GM18507 (cell line): ENCODE data around the gene NHLH1.
A peak's percentile ranks its signal among the peaks of the same experiment; 100 is the strongest.

Source experiments
- DNase-seq: peaks from one replicate; pipeline ENCODE4 v3.0.0; 2011; ENCODE audit warnings: low read depth; ENCODE audit not compliant: insufficient read length; ENCODE audit errors: extremely low spot score
- FAIRE-seq: peaks from 2 replicates; lab custom pipeline; 2011; peaks lifted over from hg19 to GRCh38; lab: Jason Lieb, UNC

The NHLH1 gene

DNA sequence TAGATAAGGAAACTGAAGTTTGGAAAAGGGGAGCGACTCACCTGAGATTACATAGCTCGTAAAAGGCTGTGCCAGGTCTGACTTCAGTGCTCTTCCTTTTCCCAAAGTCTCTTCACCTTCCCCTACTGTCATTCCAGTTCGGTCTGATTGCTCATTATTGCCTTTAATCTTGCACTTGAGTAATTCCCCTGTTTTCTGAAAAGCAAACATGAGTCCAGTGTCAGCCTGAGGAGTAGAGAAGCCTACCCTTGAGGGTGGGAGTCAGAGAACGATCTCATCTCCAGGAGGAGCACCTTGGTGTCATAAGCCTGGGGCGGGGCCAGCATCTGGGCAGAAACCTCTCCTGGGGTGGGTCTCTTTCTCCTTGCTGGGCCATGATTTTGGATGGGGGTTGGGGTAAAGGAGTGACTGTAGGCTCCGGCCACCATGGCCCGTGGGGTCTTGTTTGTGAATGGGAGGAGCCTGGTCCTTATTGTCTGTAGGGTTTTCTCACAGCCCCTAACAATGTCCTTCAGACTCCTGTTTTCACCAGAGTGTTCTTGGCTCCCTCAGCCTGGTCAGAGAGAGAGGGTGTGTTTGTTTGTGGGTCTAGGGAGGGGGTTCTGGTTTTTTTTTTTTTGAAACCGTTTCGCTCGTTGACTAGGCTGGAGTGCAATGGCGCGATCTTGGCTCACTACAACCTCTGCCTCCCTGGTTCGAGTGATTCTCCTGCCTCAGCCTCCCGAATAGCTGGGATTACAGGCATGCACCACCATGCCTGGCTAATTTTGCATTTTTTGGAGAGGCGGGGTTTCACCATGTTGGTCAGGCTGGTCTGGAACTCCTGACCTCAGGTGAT is 39.5 kb downstream of the NHLH1 start:
- FAIRE-seq: no peak
- no peak for DNase-seq

DNA sequence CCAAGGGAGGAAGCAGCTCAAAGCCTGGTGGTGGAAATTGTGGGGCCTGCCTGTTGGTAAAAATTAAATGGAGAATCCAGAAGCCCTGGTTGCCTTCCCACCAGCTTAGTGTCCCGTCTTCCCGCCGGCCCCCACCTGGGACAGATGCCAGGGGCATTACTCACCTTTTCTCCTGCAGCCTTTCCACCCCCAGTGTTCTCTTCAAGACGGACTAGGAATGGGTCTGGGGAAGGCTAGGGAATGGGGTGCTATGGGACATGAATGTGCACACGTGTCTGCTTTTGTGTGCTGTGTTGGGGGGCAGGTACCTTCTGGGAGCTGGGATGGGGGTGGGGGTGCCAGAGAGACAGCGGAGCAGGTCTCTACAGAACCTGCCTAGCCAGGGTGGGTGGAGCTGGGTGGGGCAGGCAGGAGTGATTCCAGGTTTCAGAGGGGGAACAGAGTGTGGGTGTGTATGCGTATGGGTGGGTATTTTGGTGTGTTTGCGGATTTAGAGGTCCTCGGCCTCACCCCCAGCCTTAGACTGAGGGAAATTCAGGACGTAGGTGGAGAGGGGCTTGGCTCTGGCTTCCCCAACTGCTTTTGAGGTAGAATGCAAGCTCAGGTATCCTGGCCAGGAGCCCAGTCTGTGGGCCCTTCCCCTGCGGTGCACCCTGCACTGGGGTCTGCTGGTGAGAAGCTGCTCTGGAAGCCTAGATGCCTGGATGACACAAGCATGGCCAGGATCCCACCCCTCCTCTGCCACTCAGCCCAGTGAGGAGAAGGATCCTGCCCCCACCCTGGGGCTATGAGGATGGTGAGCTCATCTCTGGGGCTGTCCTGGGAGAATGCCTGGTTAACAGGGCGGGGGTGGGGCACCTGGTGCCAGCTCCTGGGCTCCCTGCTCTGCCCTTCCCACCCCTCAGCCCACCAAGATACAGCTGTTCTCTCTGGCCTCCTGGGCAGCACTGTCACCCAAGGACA is 41.2 kb downstream of the NHLH1 start:
- FAIRE-seq (no peak), DNase-seq (no peak)

DNA sequence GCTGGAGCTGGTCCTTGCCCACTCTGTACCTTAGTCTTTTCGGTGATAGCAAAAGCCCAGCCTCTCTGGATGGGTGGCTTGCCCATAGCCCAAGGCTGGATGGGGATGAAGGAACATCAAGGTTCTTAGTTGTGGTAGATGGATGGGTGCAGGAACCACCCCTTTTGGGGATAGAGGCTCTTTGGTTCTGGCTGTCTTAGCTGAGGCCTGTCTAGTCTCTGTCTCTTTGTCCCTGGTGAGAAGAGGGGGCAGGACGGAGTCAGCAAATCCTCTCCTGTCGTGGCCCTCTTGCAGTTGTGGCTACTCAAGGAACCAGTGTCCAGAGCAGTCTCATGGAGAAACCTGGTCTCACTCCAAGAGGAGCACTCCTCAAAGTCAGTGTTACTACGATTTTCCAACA is 42.0 kb downstream of the NHLH1 start:
- FAIRE-seq (no peak), DNase-seq (no peak)

DNA sequence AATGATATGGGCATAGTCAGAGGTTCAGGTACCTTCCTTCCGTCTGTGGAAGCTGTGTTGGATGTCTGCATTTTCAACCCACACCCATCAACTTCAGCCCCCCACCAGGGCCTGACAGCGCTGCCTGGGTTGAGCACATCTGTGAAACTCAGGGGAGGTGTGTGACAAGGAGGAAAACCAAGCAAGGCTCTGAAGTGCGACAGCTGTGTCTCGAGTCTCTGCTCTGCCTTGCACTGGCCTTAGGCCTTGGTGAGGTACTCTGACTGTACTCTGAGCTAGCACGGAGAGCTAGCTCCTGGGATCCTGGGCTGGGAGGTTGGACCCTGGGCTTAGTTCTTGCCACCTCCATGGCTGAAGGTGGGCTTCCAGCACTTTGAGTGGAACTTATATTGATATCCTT is 42.6 kb downstream of the NHLH1 start:
- DNase-seq (no peak), FAIRE-seq (no peak)

DNA sequence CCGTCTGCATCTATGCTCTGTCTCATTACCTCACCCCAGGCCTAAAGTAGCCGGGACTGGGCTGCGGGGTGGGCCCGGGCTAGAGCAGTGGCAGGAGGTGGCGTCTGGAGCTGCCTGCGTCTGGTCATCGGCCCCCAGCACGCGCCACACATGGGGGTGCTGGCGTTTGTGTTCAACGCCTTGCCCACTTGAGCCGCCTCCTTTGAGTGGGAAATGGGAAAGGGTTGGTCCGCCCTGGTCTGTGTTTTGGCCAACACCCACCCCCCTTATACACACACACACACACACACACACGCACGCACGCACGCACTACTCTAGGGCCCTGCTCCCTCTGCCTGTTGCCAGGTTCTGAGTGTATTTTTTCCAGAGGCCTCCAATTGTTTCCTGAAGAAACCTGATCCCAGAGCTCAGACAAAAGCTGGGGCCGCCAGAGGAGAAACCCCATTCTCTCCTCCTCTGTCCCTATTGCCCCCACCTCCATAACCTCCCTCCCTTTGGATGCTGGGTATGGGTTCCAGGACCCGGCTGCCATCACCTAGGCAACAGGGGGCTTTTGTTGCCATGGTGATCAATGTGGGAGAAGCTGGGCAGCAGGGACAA is 43.6 kb downstream of the NHLH1 start:
- no peak for FAIRE-seq
- no peak for DNase-seq

DNA sequence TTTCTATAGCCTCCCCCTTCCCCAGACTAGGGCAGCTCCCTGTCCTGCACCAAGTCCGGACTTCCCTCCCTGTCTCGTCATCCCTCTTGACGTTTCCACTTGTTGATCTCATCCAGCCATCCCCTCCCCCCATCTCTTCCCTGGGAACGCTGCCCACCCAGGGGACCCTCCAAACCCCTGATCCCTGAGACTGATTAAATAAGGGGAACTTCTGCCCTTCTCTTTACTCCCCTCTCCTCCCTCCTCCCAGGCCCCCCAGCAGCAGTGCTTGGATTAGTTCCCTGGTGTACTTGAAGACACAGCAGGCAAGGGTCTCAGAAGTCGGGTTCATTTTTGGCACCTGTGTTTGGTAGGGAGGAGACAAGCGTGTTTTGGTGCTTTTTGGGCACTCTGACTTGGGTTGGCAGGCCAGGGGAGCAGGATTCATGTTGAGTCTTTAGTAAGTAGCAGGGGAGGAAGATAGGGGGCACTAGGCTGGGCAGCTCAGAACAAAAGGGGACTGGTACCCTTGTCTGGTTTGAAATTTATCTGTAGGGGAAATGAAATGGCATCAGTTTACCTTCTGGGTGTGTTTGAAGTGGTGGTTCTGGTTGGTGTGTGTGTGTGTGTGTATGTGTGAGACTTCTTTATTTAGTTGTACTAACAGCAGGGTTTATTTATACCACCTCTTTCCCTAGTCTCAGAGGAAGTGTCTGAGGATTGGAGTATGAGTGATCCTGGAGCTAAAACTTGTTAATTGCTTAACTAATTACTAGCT is 44.6 kb downstream of the NHLH1 start:
- FAIRE-seq (no peak), DNase-seq (no peak)

DNA sequence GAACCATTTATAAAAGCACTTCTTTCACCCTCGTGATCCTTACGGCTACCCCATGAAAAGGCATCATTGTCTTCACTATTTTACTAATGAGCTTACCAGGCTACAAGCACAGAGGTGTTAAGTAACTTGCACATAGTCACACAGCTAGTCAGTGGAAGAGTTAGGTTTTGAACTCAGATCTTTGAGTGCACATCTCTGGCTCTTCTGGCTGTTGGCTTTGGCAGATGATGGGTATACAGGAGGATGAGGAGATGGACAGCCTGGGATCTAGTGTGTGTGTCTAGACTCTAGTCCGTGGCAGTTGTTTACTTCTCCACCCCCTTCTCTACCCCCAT is 45.1 kb downstream of the NHLH1 start:
- DNase-seq: no peak
- no peak for FAIRE-seq

DNA sequence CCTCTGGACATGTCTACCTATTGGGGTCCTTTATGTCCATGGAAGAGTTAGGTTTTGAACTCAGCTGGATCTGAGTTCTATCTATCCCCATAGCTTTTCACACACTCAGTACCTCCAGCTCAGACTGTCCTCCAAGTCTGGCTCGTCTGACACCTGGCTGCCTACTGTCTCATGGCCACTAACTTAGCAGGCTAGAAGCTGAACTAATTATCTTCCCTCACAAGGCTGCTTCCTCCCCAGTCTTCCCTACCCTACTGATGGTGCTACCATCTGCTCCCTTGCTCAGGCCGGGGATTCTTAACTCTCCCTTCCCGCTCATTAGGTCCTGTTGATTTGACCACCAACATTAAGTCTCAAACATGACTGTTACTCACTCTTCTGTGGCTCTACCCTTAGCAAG is 46.8 kb downstream of the NHLH1 start:
- FAIRE-seq: no peak
- no peak for DNase-seq

DNA sequence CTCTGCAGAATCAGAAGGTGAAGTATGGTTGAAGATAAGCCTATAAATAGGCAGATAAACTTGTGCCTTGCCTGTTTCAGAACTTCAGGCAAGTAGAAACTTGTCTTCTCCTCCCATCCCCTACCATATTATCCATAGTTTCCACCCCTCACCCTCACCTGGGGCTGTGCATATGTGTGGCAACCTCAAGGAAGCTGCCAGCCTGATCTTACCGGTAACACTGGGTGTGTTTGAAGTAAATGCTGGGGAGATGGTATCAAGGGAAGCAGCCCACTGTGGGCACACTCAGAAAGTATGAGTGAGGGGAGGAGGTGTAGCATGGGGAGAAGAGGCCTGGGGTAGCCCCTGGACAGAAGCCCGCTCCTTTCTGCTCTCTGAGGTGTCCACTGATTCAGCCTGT is 48.0 kb downstream of the NHLH1 start:
- FAIRE-seq (no peak), DNase-seq (no peak)

DNA sequence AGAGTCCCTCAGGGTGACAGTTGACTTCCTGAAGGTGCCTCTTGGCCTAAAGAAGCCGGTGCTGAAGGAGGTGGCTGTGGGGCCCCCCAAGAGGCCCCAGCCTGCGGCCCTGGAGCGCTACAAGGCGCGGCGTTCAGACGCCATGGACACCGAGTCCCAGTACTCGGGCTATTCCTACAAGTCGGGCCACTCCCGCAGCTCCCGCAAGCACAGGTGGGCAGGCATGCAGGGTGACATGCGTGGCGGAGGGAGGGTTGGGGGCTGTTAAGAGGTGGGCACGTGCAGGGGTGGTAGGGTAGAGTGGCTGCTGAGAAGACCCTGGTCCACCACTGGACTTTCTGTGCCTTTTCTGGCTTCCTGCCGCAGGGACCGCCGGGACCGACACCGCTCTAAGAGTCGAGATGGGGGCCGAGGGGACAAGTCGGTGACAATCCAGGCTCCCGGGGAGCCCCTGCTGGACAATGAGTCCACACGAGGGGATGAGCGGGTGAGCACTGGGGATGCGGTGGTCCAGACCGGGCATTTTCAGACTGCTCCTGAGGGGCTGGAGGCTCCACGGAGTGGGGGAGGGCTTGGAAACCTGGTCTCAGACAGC is 48.9 kb downstream of the NHLH1 start:
- FAIRE-seq: no peak
- no peak for DNase-seq

DNA sequence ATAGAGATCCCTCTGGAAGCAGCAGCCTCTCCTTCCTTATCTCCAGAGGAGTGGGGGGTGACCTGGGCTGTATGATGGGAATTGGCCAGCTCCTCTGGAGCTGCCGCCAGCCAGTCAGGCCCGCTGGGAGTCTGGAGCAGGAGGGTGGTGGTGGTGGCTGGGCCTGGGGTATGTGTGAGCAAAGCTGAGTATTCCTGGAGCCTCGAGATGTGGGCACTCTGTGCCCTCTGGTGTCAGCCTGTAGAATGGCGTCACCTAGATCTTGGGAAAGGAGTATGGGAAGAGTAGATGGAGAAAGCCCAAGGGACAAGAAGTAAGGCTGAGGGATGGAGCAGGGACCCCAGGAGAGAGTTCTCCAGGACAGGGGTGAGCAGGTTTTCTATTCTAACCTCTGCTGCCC is 49.5 kb downstream of the NHLH1 start:
- no peak for DNase-seq
- peak; percentile 67 for FAIRE-seq

DNA sequence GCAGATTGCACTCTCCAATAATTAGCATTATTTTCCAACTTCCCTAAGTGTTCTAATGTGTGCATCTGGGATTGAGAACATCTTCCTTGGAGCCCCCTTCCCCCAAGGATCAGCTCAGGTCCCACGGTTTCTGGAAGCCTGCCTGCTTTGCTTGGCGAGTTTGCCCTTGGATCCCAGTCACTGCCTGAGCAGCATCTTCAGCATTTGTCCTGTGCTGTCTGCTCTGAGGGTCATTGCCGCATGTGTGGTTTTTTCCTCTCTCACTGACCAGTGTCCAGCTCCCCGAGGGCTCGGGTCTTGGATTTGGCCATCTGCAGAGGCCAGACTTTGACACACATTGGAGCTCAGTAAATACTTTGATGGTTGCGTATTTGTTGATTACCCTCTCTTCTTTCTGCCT is 51.6 kb downstream of the NHLH1 start:
- no peak for FAIRE-seq
- DNase-seq: no peak

DNA sequence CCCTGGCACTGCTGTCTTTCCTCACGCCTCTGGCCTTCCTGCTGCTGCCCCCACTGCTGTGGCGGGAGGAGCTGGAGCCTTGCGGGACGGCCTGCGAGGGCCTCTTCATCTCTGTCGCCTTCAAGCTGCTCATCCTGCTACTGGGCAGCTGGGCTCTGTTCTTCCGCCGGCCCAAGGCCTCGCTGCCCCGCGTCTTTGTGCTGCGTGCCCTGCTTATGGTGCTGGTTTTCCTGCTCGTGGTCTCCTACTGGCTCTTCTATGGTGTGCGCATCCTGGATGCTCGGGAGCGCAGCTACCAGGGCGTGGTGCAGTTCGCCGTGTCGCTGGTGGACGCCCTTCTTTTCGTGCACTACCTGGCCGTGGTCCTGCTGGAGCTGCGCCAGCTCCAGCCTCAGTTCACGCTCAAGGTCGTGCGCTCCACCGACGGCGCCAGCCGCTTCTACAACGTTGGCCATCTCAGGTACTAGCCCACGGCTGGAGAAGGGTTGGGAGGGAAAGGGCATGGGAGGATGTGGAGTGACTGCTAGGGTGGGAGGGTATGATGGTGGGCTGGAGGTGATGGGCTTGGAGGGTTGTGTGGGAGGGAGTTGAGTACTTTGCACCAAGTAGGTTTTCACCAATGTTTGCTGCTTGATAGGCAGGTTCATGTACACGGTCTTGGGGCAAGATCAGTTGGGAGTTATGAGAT is 52.4 kb downstream of the NHLH1 start:
- no peak for DNase-seq
- FAIRE-seq: no peak

DNA sequence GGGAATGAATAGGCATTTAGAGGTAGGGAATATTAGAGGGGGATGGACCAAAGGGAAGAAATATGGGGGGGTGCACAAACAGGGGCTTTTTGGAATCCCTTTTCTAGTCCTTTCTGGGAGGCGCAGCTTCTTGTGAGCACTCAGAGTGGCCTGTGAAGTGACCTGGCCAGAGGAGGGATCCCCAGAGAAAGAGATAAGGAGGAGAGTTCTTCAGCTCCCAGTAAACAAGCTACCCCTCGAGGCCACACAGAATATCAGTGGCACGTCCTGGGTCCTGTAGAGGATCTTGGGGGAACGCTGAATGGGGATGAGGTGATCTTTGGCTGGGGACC is 52.9 kb downstream of the NHLH1 start:
- DNase-seq (no peak), FAIRE-seq (no peak)

DNA sequence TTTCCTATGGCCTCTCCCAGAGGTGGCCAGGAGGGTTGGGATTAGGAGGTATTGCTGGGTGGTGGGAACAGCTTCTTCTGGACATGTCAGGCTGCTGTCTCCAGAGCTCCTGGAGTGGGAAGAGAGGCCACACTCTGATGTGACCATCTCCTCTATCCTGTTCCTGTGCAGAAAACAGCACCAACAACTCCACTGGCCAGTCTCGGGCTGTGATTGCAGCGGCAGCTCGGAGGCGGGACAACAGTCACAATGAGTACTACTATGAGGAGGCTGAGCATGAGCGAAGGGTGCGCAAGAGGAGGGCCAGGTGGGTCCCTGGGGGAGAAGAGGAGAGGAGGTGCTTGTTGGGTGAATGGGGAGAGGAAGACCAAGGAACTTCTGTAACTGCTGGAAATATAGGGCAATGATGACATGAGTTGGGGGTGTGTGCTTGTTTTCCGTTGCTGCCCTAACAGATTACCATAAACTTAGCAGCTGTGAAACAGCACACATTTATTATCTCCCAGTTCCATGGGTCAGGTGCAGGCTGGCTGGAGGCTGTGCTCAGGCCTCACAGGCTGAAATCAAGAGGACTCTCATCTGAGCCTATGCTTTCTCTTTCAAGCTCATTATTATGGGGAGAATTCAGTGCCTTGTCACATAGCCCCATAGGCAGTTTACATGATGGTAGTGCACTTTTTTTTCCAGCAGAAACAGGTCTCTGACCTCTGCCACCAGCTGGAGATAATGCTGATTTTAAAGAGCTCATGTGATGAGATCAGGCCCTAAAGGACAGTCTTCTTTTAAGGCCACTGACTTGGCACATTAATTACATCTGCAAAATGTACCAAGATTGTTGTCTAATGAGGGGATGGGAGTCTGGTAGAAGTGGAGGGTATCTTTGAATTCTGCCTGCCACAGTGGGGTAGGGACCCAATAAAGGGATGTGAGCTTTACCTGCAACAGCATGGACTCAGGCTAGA is 54.3 kb downstream of the NHLH1 start:
- DNase-seq (no peak), FAIRE-seq (no peak)

DNA sequence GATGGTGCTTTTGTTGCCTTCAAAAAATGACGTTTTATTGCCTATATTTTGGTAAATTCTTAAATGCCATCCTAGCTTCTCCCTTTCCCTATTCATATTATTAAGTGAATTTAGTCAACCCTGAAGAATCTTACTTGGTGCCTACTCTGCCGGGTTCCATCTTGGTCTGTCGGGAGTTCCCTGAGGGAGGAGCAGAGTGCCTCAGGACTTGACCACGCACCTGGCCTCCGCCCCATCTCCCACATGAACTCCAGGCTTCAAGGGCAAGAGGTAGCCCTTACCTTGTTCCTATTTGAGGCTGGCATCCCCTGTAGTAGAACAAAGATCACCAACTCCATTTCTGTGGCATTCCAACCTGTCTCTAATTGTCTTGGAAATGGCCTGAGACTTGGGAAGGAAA is 55.0 kb downstream of the NHLH1 start:
- DNase-seq: no peak
- FAIRE-seq: no peak
